Skin of body (tissue), 2 donors: ENCODE data around the gene ILK. TPM values are rescaled to one million over a fixed set of nuclear protein-coding genes. Genes with fewer than 3 reads are reported as not detected.
A peak's percentile ranks its signal among the peaks of the same experiment; 100 is the strongest.

Experiments used
- DNase-seq: peaks from one replicate; lab custom pipeline; 2025; lab: John Stamatoyannopoulos, UW
- total RNA-seq: library from RNA; depleted of rRNA; stranded (reverse); fragments of >200 nt; gene quantifications from one replicate; pipeline ENCODE4 v1.2.3, GENCODE V29; 2014

ILK gene
- total RNA-seq, 1 donor from 2014 or later, result 104 TPM

GRCh38 chr11:6635082-6635932, 31.7 kb downstream of the ILK start:
- DNase-seq, result peak; percentile 62

- DNase-seq, result no peak
Observed at GRCh38 chr11:6636480-6636879, 32.9 kb downstream of the ILK start.

- no peak for DNase-seq
Observed at GRCh38 chr11:6637871-6638270, 34.3 kb downstream of the ILK start.

- DNase-seq, result no peak
Observed at GRCh38 chr11:6638429-6638828, 34.9 kb downstream of the ILK start.

GRCh38 chr11:6640036-6640984, 36.7 kb downstream of the ILK start:
- no peak for DNase-seq

GRCh38 chr11:6640985-6641701, 37.6 kb downstream of the ILK start:
- DNase-seq, result no peak

GRCh38 chr11:6642957-6643356, 39.4 kb downstream of the ILK start:
- no peak for DNase-seq

GRCh38 chr11:6646071-6646470, 42.5 kb downstream of the ILK start:
- peak; percentile 75 for DNase-seq

GRCh38 chr11:6646576-6646917, 43.0 kb downstream of the ILK start:
- DNase-seq, result peak; percentile 89

- DNase-seq, result peak; percentile 52
Observed at GRCh38 chr11:6646918-6647679, 43.5 kb downstream of the ILK start.

- DNase-seq, result no peak
Observed at GRCh38 chr11:6647836-6648235, 44.3 kb downstream of the ILK start.

GRCh38 chr11:6648501-6648900, 44.9 kb downstream of the ILK start:
- no peak for DNase-seq

- DNase-seq, result no peak
Observed at GRCh38 chr11:6650104-6650503, 46.5 kb downstream of the ILK start.

GRCh38 chr11:6650980-6651379, 47.4 kb downstream of the ILK start:
- DNase-seq, result no peak

GRCh38 chr11:6652182-6652581, 48.6 kb downstream of the ILK start:
- no peak for DNase-seq

- no peak for DNase-seq
Observed at GRCh38 chr11:6653097-6653496, 49.5 kb downstream of the ILK start.

GRCh38 chr11:6653656-6654055, 50.1 kb downstream of the ILK start:
- DNase-seq, result no peak

GRCh38 chr11:6654281-6655019, 50.9 kb downstream of the ILK start:
- no peak for DNase-seq

GRCh38 chr11:6655020-6655789, 51.6 kb downstream of the ILK start:
- peak; percentile 49 for DNase-seq
